ENCODE data around the gene CNIH1. TPM values are rescaled to one million over a fixed set of nuclear protein-coding genes. Genes with fewer than 3 reads are reported as not detected.

Gene CNIH1
- total and polyA plus RNA-seq, 2 of the 13 experiments (the other 11 are each of a cell fraction or from before 2014, with no cell fraction given), result 166 to 421 TPM

- TF ChIP-seq ZNF772 (CRISPR knock-in tag; IDR thresholded peaks at IDR 0.05), result no peak
- TF ChIP-seq ZFP91 (CRISPR knock-in tag; IDR thresholded peaks at IDR 0.05; ENCODE audit: borderline replicate concordance), result no peak
- no peak for TF ChIP-seq ZNF7 (CRISPR knock-in tag; IDR thresholded peaks at IDR 0.05)
- no peak for TF ChIP-seq MYPOP (CRISPR knock-in tag; IDR thresholded peaks at IDR 0.05)
- TF ChIP-seq KIAA2018 (CRISPR knock-in tag; IDR thresholded peaks at IDR 0.05; ENCODE audit: borderline replicate concordance), result no peak
- TF ChIP-seq DNMT3B (CRISPR knock-in tag; conservative IDR thresholded peaks at IDR 0.05), result no peak
Observed at GRCh38 chr14:54472315-54472714, 31.1 kb upstream of the CNIH1 start (continued).

Measured in HepG2 (cell line).